ENCODE data around the gene SLC22A23. TPM values are rescaled to one million over a fixed set of nuclear protein-coding genes. Genes with fewer than 3 reads are reported as not detected.

SLC22A23 gene
- total RNA-seq, 1 experiment from 2014 or later = 2.8 TPM

- Histone ChIP-seq H3K36me3 (no peaks in the 10 kb centered on the region), H3K4me3 (no peak overlapping the region), H3K27me3 (no peaks in the 10 kb centered on the region), H3K9me3 (no peaks in the 10 kb centered on the region)
- no peak for DNase-seq
Observed at GRCh38 chr6:3349388-3350251, 107.2 kb downstream of the SLC22A23 start.

GRCh38 chr6:3348821-3349220 is 108.0 kb downstream of the SLC22A23 start:
- no peaks in the 10 kb centered on the region for H3K27me3 ChIP-seq
- no peak for DNase-seq

GRCh38 chr6:3347826-3348225 is 109.0 kb downstream of the SLC22A23 start:
- no peak for DNase-seq
- no peaks in the 10 kb centered on the region for H3K27me3 ChIP-seq
- H3K4me3 ChIP-seq = no peak overlapping the region
- no peaks in the 10 kb centered on the region for H3K36me3 ChIP-seq
- no peaks in the 10 kb centered on the region for H3K9me3 ChIP-seq

More at GRCh38 chr6:3348821-3349220, 108.0 kb downstream of the SLC22A23 start:
- Histone ChIP-seq H3K4me3 (no peak overlapping the region), H3K36me3 (no peaks in the 10 kb centered on the region), H3K9me3 (no peaks in the 10 kb centered on the region)

- no peak for DNase-seq
- no peaks in the 10 kb centered on the region for H3K36me3 ChIP-seq
- H3K4me3 ChIP-seq = no peak overlapping the region
- H3K9me3 ChIP-seq = no peaks in the 10 kb centered on the region
- no peaks in the 10 kb centered on the region for H3K27me3 ChIP-seq
Observed at GRCh38 chr6:3347247-3347646, 109.6 kb downstream of the SLC22A23 start.

GRCh38 chr6:3346476-3346875 is 110.4 kb downstream of the SLC22A23 start:
- no peak for DNase-seq
- Histone ChIP-seq H3K4me3 (no peak overlapping the region), H3K9me3 (no peaks in the 10 kb centered on the region), H3K27me3 (no peaks in the 10 kb centered on the region), H3K36me3 (no peaks in the 10 kb centered on the region)

GRCh38 chr6:3345836-3346235 is 111.0 kb downstream of the SLC22A23 start:
- H3K27me3 ChIP-seq = no peaks in the 10 kb centered on the region
- no peak overlapping the region for H3K4me3 ChIP-seq
- DNase-seq = no peak
- no peaks in the 10 kb centered on the region for H3K36me3 ChIP-seq
- no peaks in the 10 kb centered on the region for H3K9me3 ChIP-seq

- DNase-seq = no peak
- no peaks in the 10 kb centered on the region for H3K36me3 ChIP-seq
Observed at GRCh38 chr6:3343089-3343883, 113.6 kb downstream of the SLC22A23 start.

GRCh38 chr6:3341467-3341866 is 115.4 kb downstream of the SLC22A23 start:
- DNase-seq = peak; percentile 76
- Histone ChIP-seq H3K27me3 (no peaks in the 10 kb centered on the region), H3K36me3 (no peaks in the 10 kb centered on the region), H3K4me3 (no peak overlapping the region), H3K9me3 (no peaks in the 10 kb centered on the region)

More at GRCh38 chr6:3343089-3343883, 113.6 kb downstream of the SLC22A23 start:
- Histone ChIP-seq H3K9me3 (no peaks in the 10 kb centered on the region), H3K4me3 (no peak overlapping the region), H3K27me3 (no peaks in the 10 kb centered on the region)

GRCh38 chr6:3340894-3341293 is 116.0 kb downstream of the SLC22A23 start:
- DNase-seq = no peak
- no peaks in the 10 kb centered on the region for H3K27me3 ChIP-seq
- no peaks in the 10 kb centered on the region for H3K36me3 ChIP-seq
- no peaks in the 10 kb centered on the region for H3K9me3 ChIP-seq
- H3K4me3 ChIP-seq = no peak overlapping the region

- Histone ChIP-seq H3K4me3 (no peak overlapping the region), H3K36me3 (no peaks in the 10 kb centered on the region), H3K9me3 (no peaks in the 10 kb centered on the region), H3K27me3 (no peaks in the 10 kb centered on the region)
- no peak for DNase-seq
Observed at GRCh38 chr6:3340358-3340802, 116.5 kb downstream of the SLC22A23 start.

- no peak for DNase-seq
- Histone ChIP-seq H3K4me3 (no peak overlapping the region), H3K9me3 (no peaks in the 10 kb centered on the region), H3K36me3 (no peaks in the 10 kb centered on the region), H3K27me3 (no peaks in the 10 kb centered on the region)
Observed at GRCh38 chr6:3339811-3340210, 117.0 kb downstream of the SLC22A23 start.

- no peak for DNase-seq
- H3K9me3 ChIP-seq = no peaks in the 10 kb centered on the region
- no peak overlapping the region for H3K4me3 ChIP-seq
Observed at GRCh38 chr6:3337521-3338350, 119.1 kb downstream of the SLC22A23 start.

GRCh38 chr6:3336859-3337515 is 119.9 kb downstream of the SLC22A23 start:
- no peaks in the 10 kb centered on the region for H3K9me3 ChIP-seq
- no peak overlapping the region for H3K4me3 ChIP-seq
- no peaks in the 10 kb centered on the region for H3K27me3 ChIP-seq
- no peak for DNase-seq
- H3K36me3 ChIP-seq = no peaks in the 10 kb centered on the region

More at GRCh38 chr6:3337521-3338350, 119.1 kb downstream of the SLC22A23 start:
- H3K27me3 ChIP-seq = no peaks in the 10 kb centered on the region
- no peaks in the 10 kb centered on the region for H3K36me3 ChIP-seq

- H3K4me3 ChIP-seq = no peak overlapping the region
- H3K9me3 ChIP-seq = no peaks in the 10 kb centered on the region
- no peak for DNase-seq
- no peaks in the 10 kb centered on the region for H3K27me3 ChIP-seq
- H3K36me3 ChIP-seq = no peaks in the 10 kb centered on the region
Observed at GRCh38 chr6:3336066-3336786, 120.6 kb downstream of the SLC22A23 start.

- H3K9me3 ChIP-seq = no peaks in the 10 kb centered on the region
- no peaks in the 10 kb centered on the region for H3K27me3 ChIP-seq
- DNase-seq = no peak
- H3K4me3 ChIP-seq = no peak overlapping the region
- H3K36me3 ChIP-seq = no peaks in the 10 kb centered on the region
Observed at GRCh38 chr6:3335169-3335568, 121.7 kb downstream of the SLC22A23 start.

GRCh38 chr6:3334555-3334954 is 122.3 kb downstream of the SLC22A23 start:
- Histone ChIP-seq H3K9me3 (no peaks in the 10 kb centered on the region), H3K36me3 (no peaks in the 10 kb centered on the region), H3K4me3 (no peak overlapping the region), H3K27me3 (no peaks in the 10 kb centered on the region)
- DNase-seq = no peak
